WTC11 (cell line): ENCODE results near the gene PKP1.

Experiments used
- CREB1 ChIP-seq: sonication (generic); formaldehyde crosslinking; IDR thresholded peaks from 2 replicates; pipeline ENCODE4 v1.8.0; 2023; ENCODE audit warnings: mild to moderate bottlenecking, missing genetic modification reagents
- CTCF ChIP-seq: fragments of 200-600 bp; IDR thresholded peaks from 2 replicates; pipeline ENCODE4 v1.8.0; 2022; ENCODE audit warnings: antibody characterized with exemption
- KAT7 ChIP-seq: sonication (generic); formaldehyde crosslinking; IDR thresholded peaks from 2 replicates; pipeline ENCODE4 v1.8.1; 2023; ENCODE audit warnings: missing genetic modification reagents, mild to moderate bottlenecking, borderline replicate concordance
- NR1H2 ChIP-seq: sonication (generic); formaldehyde crosslinking; IDR thresholded peaks from 2 replicates; pipeline ENCODE4 v1.9.0; 2021; ENCODE audit warnings: mild to moderate bottlenecking, moderate library complexity, missing genetic modification reagents
- SMAD3 ChIP-seq: sonication (generic); formaldehyde crosslinking; IDR thresholded peaks from 2 replicates; pipeline ENCODE4 v1.8.0; 2022; ENCODE audit warnings: missing genetic modification reagents, mild to moderate bottlenecking, borderline replicate concordance
- TCF7 ChIP-seq: sonication (generic); formaldehyde crosslinking; IDR thresholded peaks from 2 replicates; pipeline ENCODE4 v1.8.0; 2022; ENCODE audit warnings: mild to moderate bottlenecking, low read depth, missing genetic modification reagents, moderate library complexity
- TEAD4 ChIP-seq: sonication (generic); formaldehyde crosslinking; IDR thresholded peaks from 2 replicates; pipeline ENCODE4 v1.8.0; 2022; ENCODE audit warnings: mild to moderate bottlenecking, missing genetic modification reagents
- TF ChIP-seq, protein P1 (sequence below): sonication (generic); formaldehyde crosslinking; IDR thresholded peaks from 2 replicates; pipeline ENCODE4 v1.8.0; 2023; ENCODE audit warnings: missing genetic modification reagents

- no peak for TF ChIP-seq CTCF
- TF ChIP-seq TEAD4 (CRISPR knock-in tag): no peak
- no peak for TF ChIP-seq CREB1 (CRISPR knock-in tag)
- TF ChIP-seq NR1H2 (CRISPR knock-in tag): no peak
- TF ChIP-seq SMAD3 (CRISPR knock-in tag): no peak
- no peak for TF ChIP-seq KAT7 (CRISPR knock-in tag)
- TF ChIP-seq, protein P1, sequence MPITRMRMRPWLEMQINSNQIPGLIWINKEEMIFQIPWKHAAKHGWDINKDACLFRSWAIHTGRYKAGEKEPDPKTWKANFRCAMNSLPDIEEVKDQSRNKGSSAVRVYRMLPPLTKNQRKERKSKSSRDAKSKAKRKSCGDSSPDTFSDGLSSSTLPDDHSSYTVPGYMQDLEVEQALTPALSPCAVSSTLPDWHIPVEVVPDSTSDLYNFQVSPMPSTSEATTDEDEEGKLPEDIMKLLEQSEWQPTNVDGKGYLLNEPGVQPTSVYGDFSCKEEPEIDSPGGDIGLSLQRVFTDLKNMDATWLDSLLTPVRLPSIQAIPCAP (CRISPR knock-in tag): no peak
- TF ChIP-seq TCF7 (CRISPR knock-in tag): no peak
Measured at GRCh38 chr1:201363467-201363866, 80.2 kb downstream of the PKP1 start.
